HL-60 (cell line): ENCODE results near the gene KMT2E.

ENCODE experiments used
- DNase-seq, 2 experiments: peaks; one replicate each; pipeline ENCODE4 v3.0.0-alpha.2; 2010 to 2020; ENCODE audit warnings: low read depth in 1 of 2, low spot score in 1 of 2
- H3K27ac ChIP-seq: fragments of 250-450 bp; sonication (Bioruptor Pico); replicated peaks from 2 replicates; pipeline ENCODE4 v1.5.1; 2020; ENCODE audit warnings: mild to moderate bottlenecking, moderate library complexity
- H3K27me3 ChIP-seq: fragments of 250-450 bp; sonication (Bioruptor Pico); 2 replicates; pipeline ENCODE4 v1.5.1; 2021; ENCODE audit warnings: mild to moderate bottlenecking, moderate library complexity; ENCODE audit not compliant: insufficient read depth, poor library complexity, severe bottlenecking
- H3K4me3 ChIP-seq: replicated peaks from 2 replicates; pipeline ENCODE4 v1.5.1; 2011; ENCODE audit warnings: mild to moderate bottlenecking, control low read depth, low read length; ENCODE audit not compliant: insufficient read depth
- CTCF ChIP-seq: IDR thresholded peaks from one replicate; pipeline ENCODE4 v1.5.1; 2011; ENCODE audit warnings: low read length, control low read depth, inconsistent platforms; ENCODE audit not compliant: insufficient read depth
- GABPA ChIP-seq: IDR thresholded peaks from 2 replicates; pipeline ENCODE4 v1.6.1; 2012; ENCODE audit warnings: low read depth
- POLR2AphosphoS5 ChIP-seq: IDR thresholded peaks from 2 replicates; pipeline ENCODE4 v1.6.1; 2012; ENCODE audit warnings: low read depth
- REST ChIP-seq: IDR thresholded peaks from 2 replicates; pipeline ENCODE4 v1.6.1; 2012; ENCODE audit warnings: low read depth; ENCODE audit not compliant: insufficient replicate concordance
- SPI1 ChIP-seq: IDR thresholded peaks from 2 replicates; pipeline ENCODE4 v1.6.1; 2012; ENCODE audit warnings: low read depth, mild to moderate bottlenecking, borderline replicate concordance

Gene KMT2E

DNA sequence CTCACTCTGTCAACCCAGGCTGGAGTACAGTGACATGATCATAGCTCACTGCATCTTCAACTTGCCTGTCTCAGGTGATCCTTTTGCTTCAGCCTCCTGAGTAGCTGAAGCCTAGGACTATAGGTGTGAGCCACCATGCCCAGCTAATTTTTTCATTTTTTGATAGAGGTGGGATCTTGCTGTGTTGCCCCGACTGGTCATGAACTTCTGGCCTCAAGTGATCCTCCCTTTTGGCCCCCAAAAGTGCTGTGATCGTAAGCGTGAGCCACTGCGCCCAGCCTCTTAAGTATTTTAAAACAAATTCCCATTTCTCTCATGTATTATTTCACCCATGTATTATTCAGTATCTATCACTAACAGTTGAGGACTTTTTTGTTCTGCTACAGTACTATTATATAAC lies 43.5 kb downstream of the KMT2E start:
- Histone ChIP-seq H3K27me3 (no peaks in the 10 kb centered on the region), H3K4me3 (no peak overlapping the region), H3K27ac (no peak overlapping the region)
- DNase-seq, result no peak
- TF ChIP-seq POLR2AphosphoS5, result no peak
- TF ChIP-seq SPI1, result no peak
- no peak for TF ChIP-seq GABPA
- no peak for TF ChIP-seq CTCF
- no peak for TF ChIP-seq REST

DNA sequence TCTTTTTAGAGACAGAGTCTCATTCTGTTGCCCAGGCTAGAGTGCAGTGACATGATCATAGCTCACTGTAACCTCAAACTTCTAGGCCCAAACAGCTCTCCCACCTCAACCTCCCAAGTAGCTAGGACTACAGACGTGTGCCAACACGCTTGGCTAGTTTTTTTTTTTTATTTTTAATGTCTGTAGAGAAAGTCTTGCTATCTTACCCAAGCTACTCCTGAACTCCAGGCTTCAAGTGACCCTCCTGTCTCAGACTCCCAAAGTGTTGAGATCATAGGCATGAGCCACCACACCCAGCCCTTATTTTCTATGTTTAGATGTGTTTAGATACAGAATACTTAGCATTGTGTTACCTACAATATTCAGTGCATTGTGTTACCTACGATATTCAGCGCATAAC lies 46.4 kb downstream of the KMT2E start:
- TF ChIP-seq GABPA (no peak), POLR2AphosphoS5 (no peak), REST (no peak), SPI1 (no peak)
- Histone ChIP-seq H3K27me3 (no peaks in the 10 kb centered on the region), H3K27ac (no peak overlapping the region), H3K4me3 (no peak overlapping the region)
- no peak for DNase-seq

GRCh38 chr7:105060923-105061322 lies 46.9 kb downstream of the KMT2E start:
- TF ChIP-seq GABPA (no peak), POLR2AphosphoS5 (no peak), SPI1 (no peak), REST (no peak), CTCF (no peak)
- H3K27ac ChIP-seq, result no peak overlapping the region
- no peaks in the 10 kb centered on the region for H3K27me3 ChIP-seq
- no peak for DNase-seq
- no peak overlapping the region for H3K4me3 ChIP-seq

DNA sequence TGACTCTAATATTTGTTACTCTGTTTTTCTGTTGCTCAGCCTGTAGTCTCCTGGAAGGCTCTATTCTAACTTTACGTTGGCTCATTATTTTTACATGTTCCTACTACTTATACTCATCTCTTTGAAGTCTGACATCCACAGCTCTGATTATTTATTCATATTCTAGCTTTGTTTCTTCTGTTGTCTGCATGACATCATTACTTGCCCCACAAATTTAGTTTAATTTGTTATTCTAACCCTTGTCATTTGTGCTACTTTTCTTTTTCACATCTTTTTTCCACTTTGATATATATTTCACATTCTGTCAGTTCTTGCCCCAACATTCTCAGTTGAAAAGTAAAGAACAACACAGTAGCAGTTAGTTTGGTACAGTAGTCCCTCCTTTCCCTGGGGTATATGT lies 51.1 kb downstream of the KMT2E start:
- no peaks in the 10 kb centered on the region for H3K27me3 ChIP-seq
- no peak for TF ChIP-seq CTCF
- no peak for TF ChIP-seq POLR2AphosphoS5
- no peak for TF ChIP-seq GABPA
- TF ChIP-seq REST, result no peak
- TF ChIP-seq SPI1, result no peak
- DNase-seq, result no peak
- H3K4me3 ChIP-seq, result no peak overlapping the region
- H3K27ac ChIP-seq, result no peak overlapping the region
